Mesendoderm (in vitro differentiated cells): Measurements from ENCODE around the gene ETFDH.

Source experiments
- DNase-seq: peaks from one replicate; pipeline ENCODE4 v3.0.0; 2013
- H2AK5ac ChIP-seq: 2 replicates; pipeline ENCODE4 v1.6.1; 2013; ENCODE audit warnings: low read length, inconsistent platforms
- H2BK120ac ChIP-seq: 2 replicates; pipeline ENCODE4 v1.6.1; 2013; ENCODE audit warnings: low read depth, mild to moderate bottlenecking, low read length, moderate library complexity, mixed read lengths
- H2BK15ac ChIP-seq: replicated peaks from 2 replicates; pipeline ENCODE4 v1.6.1; 2013; ENCODE audit warnings: low read depth, mild to moderate bottlenecking, moderate library complexity
- H2BK5ac ChIP-seq: 2 replicates; pipeline ENCODE4 v1.6.1; 2013; ENCODE audit warnings: low read length, inconsistent platforms
- H3K18ac ChIP-seq: 2 replicates; pipeline ENCODE4 v1.6.1; 2013; ENCODE audit warnings: mild to moderate bottlenecking, low read length, mixed read lengths
- H3K23ac ChIP-seq: one replicate; pipeline ENCODE4 v1.6.1; 2013; ENCODE audit warnings: low read length
- H3K27ac ChIP-seq: 2 replicates; pipeline ENCODE4 v1.5.1; 2013; ENCODE audit warnings: low read depth, mild to moderate bottlenecking, inconsistent platforms, low read length, moderate library complexity
- H3K27me3 ChIP-seq: 2 replicates; pipeline ENCODE4 v1.6.1; 2013; ENCODE audit warnings: low read length, control low read depth, mild to moderate bottlenecking, inconsistent platforms; ENCODE audit not compliant: insufficient read depth, poor library complexity
- H3K36me3 ChIP-seq: 2 replicates; pipeline ENCODE4 v1.6.1; 2013; ENCODE audit warnings: low read length, inconsistent platforms; ENCODE audit not compliant: control insufficient read depth, insufficient read depth
- H3K4ac ChIP-seq: one replicate; pipeline ENCODE4 v1.6.1; 2013; ENCODE audit warnings: low read depth, mild to moderate bottlenecking, low read length, moderate library complexity
- H3K4me1 ChIP-seq: 2 replicates; pipeline ENCODE4 v1.6.1; 2013; ENCODE audit warnings: low read depth, low read length, inconsistent platforms; ENCODE audit not compliant: control insufficient read depth
- H3K4me2 ChIP-seq: 2 replicates; pipeline ENCODE4 v1.6.1; 2013; ENCODE audit warnings: low read length
- H3K4me3 ChIP-seq: 2 replicates; pipeline ENCODE4 v1.5.1; 2013; ENCODE audit warnings: mild to moderate bottlenecking, low read length
- H3K56ac ChIP-seq: one replicate; pipeline ENCODE4 v1.6.1; 2013; ENCODE audit warnings: low read length
- H3K79me1 ChIP-seq: 2 replicates; pipeline ENCODE4 v1.6.1; 2013; ENCODE audit warnings: low read length, inconsistent platforms
- H3K79me2 ChIP-seq: 2 replicates; pipeline ENCODE4 v1.6.1; 2013; ENCODE audit warnings: mild to moderate bottlenecking, low read length; ENCODE audit not compliant: control insufficient read depth, insufficient read depth
- H3K9ac ChIP-seq: 2 replicates; pipeline ENCODE4 v1.6.1; 2013; ENCODE audit warnings: low read length, inconsistent platforms
- H4K5ac ChIP-seq: one replicate; pipeline ENCODE4 v1.6.1; 2013; ENCODE audit warnings: low read length
- H4K8ac ChIP-seq: one replicate; pipeline ENCODE4 v1.6.1; 2013; ENCODE audit warnings: low read depth, mild to moderate bottlenecking, control low read depth, low read length, moderate library complexity
- WGBS: extraction: QIAGEN DNeasy Blood & Tissue Kit; methylation state at CpG from one replicate; pipeline ENCODE4 v1.1.7; 2013; ENCODE audit warnings: low lambda C conversion rate, missing lambda C conversion rate; ENCODE audit not compliant: insufficient coverage; ENCODE audit errors: extremely low coverage; 5-methylcytosine and 5-hydroxymethylcytosine counted together

ETFDH gene

GRCh38 chr4:158724637-158725036, 52.5 kb downstream of the ETFDH start:
- WGBS = no CpG with 5 or more reads among the region's 4 CpGs

GRCh38 chr4:158726633-158727032, 54.5 kb downstream of the ETFDH start:
- H3K18ac ChIP-seq = no peak overlapping the region
- H3K27me3 ChIP-seq = no peaks in the 10 kb centered on the region
- no peaks in the 10 kb centered on the region for H3K4me1 ChIP-seq
- H3K27ac ChIP-seq = no peak overlapping the region
- no peak overlapping the region for H2AK5ac ChIP-seq
- no peak overlapping the region for H3K23ac ChIP-seq
- no peak overlapping the region for H2BK5ac ChIP-seq
- no peak overlapping the region for H2BK15ac ChIP-seq
- no peak for DNase-seq
- no peak overlapping the region for H3K4me3 ChIP-seq
- H4K8ac ChIP-seq = no peak overlapping the region
- H3K4me2 ChIP-seq = no peak overlapping the region
- H3K56ac ChIP-seq = no peak overlapping the region
- no peak overlapping the region for H3K9ac ChIP-seq
- no CpG with 5 or more reads among the region's 6 CpGs for WGBS
- H3K4ac ChIP-seq = no peak overlapping the region
- no peak overlapping the region for H4K5ac ChIP-seq
- H2BK120ac ChIP-seq = no peak overlapping the region
- peaks cover 2% of the 10 kb centered on the region for H3K79me1 ChIP-seq
- no peaks in the 10 kb centered on the region for H3K36me3 ChIP-seq
- peaks cover 7% of the 10 kb centered on the region for H3K79me2 ChIP-seq

More at GRCh38 chr4:158724637-158725036, 52.5 kb downstream of the ETFDH start:
- no peak overlapping the region for H2BK5ac ChIP-seq
- H3K18ac ChIP-seq = no peak overlapping the region
- no peaks in the 10 kb centered on the region for H3K4me1 ChIP-seq
- H3K4ac ChIP-seq = no peak overlapping the region
- H3K27ac ChIP-seq = no peak overlapping the region
- H3K9ac ChIP-seq = no peak overlapping the region
- H3K4me3 ChIP-seq = no peak overlapping the region
- H2AK5ac ChIP-seq = no peak overlapping the region
- H3K23ac ChIP-seq = no peak overlapping the region
- peaks cover 6% of the 10 kb centered on the region for H3K79me1 ChIP-seq
- no peak for DNase-seq
- H3K79me2 ChIP-seq = peaks cover 9% of the 10 kb centered on the region
- H3K27me3 ChIP-seq = no peaks in the 10 kb centered on the region
- no peak overlapping the region for H2BK120ac ChIP-seq
- no peak overlapping the region for H4K5ac ChIP-seq
- no peak overlapping the region for H2BK15ac ChIP-seq
- H4K8ac ChIP-seq = no peak overlapping the region
- H3K36me3 ChIP-seq = no peaks in the 10 kb centered on the region
- H3K4me2 ChIP-seq = no peak overlapping the region
- no peak overlapping the region for H3K56ac ChIP-seq

DNA sequence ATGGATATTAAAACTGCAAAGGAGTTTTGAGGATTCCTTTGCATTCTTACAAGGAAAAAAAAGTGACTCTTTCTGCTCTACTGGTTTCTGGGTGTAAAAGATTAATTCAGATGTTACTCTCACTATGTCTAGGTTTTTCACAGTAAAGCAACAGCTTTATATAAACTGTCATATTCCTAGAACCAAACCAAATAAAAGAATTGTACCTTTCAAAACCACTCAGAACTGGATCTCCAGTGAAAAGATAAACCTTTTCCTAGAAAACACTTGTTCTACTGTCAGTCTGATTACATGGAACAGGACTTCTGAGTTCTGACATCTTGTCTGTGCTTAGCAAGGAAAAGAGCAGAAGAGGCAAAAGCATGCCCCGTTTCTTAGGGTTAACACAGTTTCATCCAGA, 56.1 kb downstream of the ETFDH start:
- no peaks in the 10 kb centered on the region for H3K79me1 ChIP-seq
- no peaks in the 10 kb centered on the region for H3K27me3 ChIP-seq
- no peak overlapping the region for H3K9ac ChIP-seq
- H3K4me1 ChIP-seq = no peaks in the 10 kb centered on the region
- no peak overlapping the region for H2BK120ac ChIP-seq
- no peak overlapping the region for H2BK15ac ChIP-seq
- no peak overlapping the region for H3K27ac ChIP-seq
- DNase-seq = no peak
- H3K4ac ChIP-seq = no peak overlapping the region
- no peak overlapping the region for H3K4me3 ChIP-seq
- no peak overlapping the region for H3K23ac ChIP-seq
- no CpG with 5 or more reads among the region's 1 CpG for WGBS
- no peak overlapping the region for H4K8ac ChIP-seq
- H4K5ac ChIP-seq = no peak overlapping the region
- no peaks in the 10 kb centered on the region for H3K79me2 ChIP-seq
- no peak overlapping the region for H2AK5ac ChIP-seq
- H3K56ac ChIP-seq = no peak overlapping the region
- no peak overlapping the region for H3K4me2 ChIP-seq
- no peaks in the 10 kb centered on the region for H3K36me3 ChIP-seq
- H2BK5ac ChIP-seq = no peak overlapping the region
- no peak overlapping the region for H3K18ac ChIP-seq

- no peak overlapping the region for H2BK15ac ChIP-seq
- H3K36me3 ChIP-seq = no peaks in the 10 kb centered on the region
- H3K79me2 ChIP-seq = no peaks in the 10 kb centered on the region
- H3K79me1 ChIP-seq = no peaks in the 10 kb centered on the region
- no peak overlapping the region for H2BK5ac ChIP-seq
- no peak overlapping the region for H3K27ac ChIP-seq
- H3K4me2 ChIP-seq = no peak overlapping the region
- no peak overlapping the region for H2BK120ac ChIP-seq
- no peak overlapping the region for H2AK5ac ChIP-seq
- no peak overlapping the region for H4K8ac ChIP-seq
- DNase-seq = peak; percentile 68
- H3K9ac ChIP-seq = no peak overlapping the region
- H3K27me3 ChIP-seq = no peaks in the 10 kb centered on the region
- no peak overlapping the region for H3K4me3 ChIP-seq
- H3K18ac ChIP-seq = no peak overlapping the region
- no peaks in the 10 kb centered on the region for H3K4me1 ChIP-seq
- WGBS = no CpG with 5 or more reads among the region's 5 CpGs
- no peak overlapping the region for H3K4ac ChIP-seq
- H3K23ac ChIP-seq = no peak overlapping the region
- no peak overlapping the region for H3K56ac ChIP-seq
- no peak overlapping the region for H4K5ac ChIP-seq
Observed at GRCh38 chr4:158729716-158730559, 57.8 kb downstream of the ETFDH start.

GRCh38 chr4:158738866-158739265, 66.8 kb downstream of the ETFDH start:
- H3K4ac ChIP-seq = no peak overlapping the region
- no peaks in the 10 kb centered on the region for H3K36me3 ChIP-seq
- H2BK5ac ChIP-seq = no peak overlapping the region
- no peak overlapping the region for H3K4me3 ChIP-seq
- H3K9ac ChIP-seq = no peak overlapping the region
- H3K4me2 ChIP-seq = no peak overlapping the region
- H2AK5ac ChIP-seq = no peak overlapping the region
- H3K79me1 ChIP-seq = no peaks in the 10 kb centered on the region
- H3K27ac ChIP-seq = no peak overlapping the region
- WGBS = no CpG with 5 or more reads among the region's 2 CpGs
- H3K27me3 ChIP-seq = no peaks in the 10 kb centered on the region
- H2BK15ac ChIP-seq = no peak overlapping the region
- no peaks in the 10 kb centered on the region for H3K4me1 ChIP-seq
- H3K56ac ChIP-seq = no peak overlapping the region
- no peak overlapping the region for H4K5ac ChIP-seq
- no peaks in the 10 kb centered on the region for H3K79me2 ChIP-seq
- H3K18ac ChIP-seq = no peak overlapping the region
- no peak overlapping the region for H4K8ac ChIP-seq
- DNase-seq = no peak
- H3K23ac ChIP-seq = no peak overlapping the region
- no peak overlapping the region for H2BK120ac ChIP-seq

GRCh38 chr4:158739600-158739999, 67.5 kb downstream of the ETFDH start:
- Histone ChIP-seq H3K79me2 (no peaks in the 10 kb centered on the region), H3K36me3 (no peaks in the 10 kb centered on the region), H3K4me1 (no peaks in the 10 kb centered on the region), H3K56ac (no peak overlapping the region), H3K23ac (no peak overlapping the region), H3K4me2 (no peak overlapping the region), H2BK120ac (no peak overlapping the region), H3K4me3 (no peak overlapping the region), H3K4ac (no peak overlapping the region), H3K79me1 (no peaks in the 10 kb centered on the region), H2AK5ac (no peak overlapping the region), H3K9ac (no peak overlapping the region), H4K5ac (no peak overlapping the region), H3K27ac (no peak overlapping the region), H3K27me3 (no peaks in the 10 kb centered on the region), H2BK5ac (no peak overlapping the region), H4K8ac (no peak overlapping the region), H2BK15ac (no peak overlapping the region), H3K18ac (no peak overlapping the region)
- no CpG with 5 or more reads among the region's 2 CpGs for whole genome bisulfite sequencing
- DNase-seq = no peak
